ENCODE measurements around the gene SQSTM1.

The SQSTM1 gene

DNA sequence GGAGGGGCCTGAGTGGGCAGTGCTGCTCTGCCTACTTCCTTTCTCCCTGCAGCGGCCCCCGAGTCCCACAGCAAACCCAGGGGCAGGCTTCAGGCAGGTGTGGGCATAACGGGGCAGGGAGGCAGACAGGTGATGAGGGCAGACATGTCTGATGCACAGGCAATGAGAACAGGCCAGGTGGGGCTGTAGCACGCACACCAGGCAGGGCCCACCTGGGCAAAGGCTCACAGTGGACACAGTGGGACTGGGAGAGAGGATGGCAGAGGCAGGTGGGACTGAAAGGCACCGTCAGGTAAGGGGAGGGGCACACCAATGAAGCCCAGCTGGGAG lies 21.1 kb upstream of the SQSTM1 start:
- Mint-ChIP-seq H3K27me3 (no peaks in the 10 kb centered on the region), H3K27ac (no peak overlapping the region), H3K9me3 (no peaks in the 10 kb centered on the region), H3K4me3 (no peak overlapping the region), H3K4me1 (peaks cover 39% of the 10 kb centered on the region), H3K36me3 (ENCODE audit: low read depth) (peaks cover 6% of the 10 kb centered on the region)
- ATAC-seq: no peak
- no peak for DNase-seq

DNA sequence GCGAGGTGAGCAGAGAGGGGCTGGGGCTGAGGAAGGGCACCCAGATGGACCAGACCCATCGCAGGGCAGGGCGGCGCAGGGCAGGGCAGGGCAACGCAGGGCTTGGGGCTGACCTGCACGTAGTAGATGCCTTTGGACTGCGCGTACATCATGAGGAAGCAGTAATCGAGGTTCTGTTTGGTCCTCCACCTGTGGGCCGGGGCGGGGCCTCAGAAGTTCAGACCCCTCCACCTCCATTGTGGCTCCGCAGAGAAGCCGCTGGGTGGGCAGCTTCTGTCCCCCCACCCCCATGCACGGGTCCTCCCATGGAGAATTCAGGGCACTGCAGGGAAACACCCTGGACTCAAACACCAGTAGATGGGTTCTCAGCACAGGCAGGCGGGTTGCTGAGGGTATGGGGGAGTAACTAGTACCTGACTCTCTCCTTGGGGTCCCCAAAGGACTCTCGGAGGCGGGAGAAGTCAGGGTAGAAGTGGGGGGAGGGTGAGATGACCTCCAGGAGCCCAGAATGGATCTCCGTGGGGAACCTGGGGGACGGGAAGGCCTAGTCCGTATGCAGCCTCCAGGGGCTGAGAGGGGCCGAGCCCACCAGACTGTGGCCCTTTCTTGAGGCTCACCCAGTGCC lies 20.5 kb upstream of the SQSTM1 start:
- Mint-ChIP-seq H3K27me3 (no peaks in the 10 kb centered on the region), H3K9me3 (no peaks in the 10 kb centered on the region), H3K27ac (no peak overlapping the region), H3K4me1 (peaks cover 39% of the 10 kb centered on the region), H3K36me3 (ENCODE audit: low read depth) (peaks cover 6% of the 10 kb centered on the region), H3K4me3 (no peak overlapping the region)
- ATAC-seq: no peak
- no peak for DNase-seq

DNA sequence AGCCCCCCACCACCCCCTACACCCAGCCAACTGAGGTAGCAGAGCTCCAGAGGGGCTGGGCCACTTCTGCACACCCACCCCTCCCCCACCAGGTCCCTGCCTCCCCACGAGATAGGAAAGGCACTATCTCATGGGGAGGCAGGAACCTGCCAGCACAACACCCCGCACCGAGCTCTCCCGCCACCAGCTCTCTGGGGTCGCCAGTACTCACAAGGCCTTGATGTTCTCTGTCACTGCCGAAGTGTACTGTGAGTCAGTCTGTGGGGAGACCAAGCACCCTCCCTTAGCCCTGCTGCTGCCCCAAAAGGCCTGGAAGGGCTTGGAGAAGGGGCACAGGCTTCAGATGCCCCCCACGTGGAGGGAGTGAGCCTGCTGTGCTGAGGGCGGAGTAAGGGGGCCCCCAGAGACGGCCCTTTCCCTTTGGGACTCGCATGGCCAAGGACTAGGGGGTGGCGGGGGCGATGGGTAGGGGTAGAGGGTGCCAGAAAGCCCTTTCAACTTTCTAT lies 20.0 kb upstream of the SQSTM1 start:
- Mint-ChIP-seq H3K4me1 (peaks cover 40% of the 10 kb centered on the region), H3K4me3 (no peak overlapping the region), H3K27me3 (no peaks in the 10 kb centered on the region), H3K36me3 (ENCODE audit: low read depth) (peaks cover 6% of the 10 kb centered on the region), H3K27ac (no peak overlapping the region), H3K9me3 (no peaks in the 10 kb centered on the region)
- ATAC-seq (no peak), DNase-seq (no peak)

DNA sequence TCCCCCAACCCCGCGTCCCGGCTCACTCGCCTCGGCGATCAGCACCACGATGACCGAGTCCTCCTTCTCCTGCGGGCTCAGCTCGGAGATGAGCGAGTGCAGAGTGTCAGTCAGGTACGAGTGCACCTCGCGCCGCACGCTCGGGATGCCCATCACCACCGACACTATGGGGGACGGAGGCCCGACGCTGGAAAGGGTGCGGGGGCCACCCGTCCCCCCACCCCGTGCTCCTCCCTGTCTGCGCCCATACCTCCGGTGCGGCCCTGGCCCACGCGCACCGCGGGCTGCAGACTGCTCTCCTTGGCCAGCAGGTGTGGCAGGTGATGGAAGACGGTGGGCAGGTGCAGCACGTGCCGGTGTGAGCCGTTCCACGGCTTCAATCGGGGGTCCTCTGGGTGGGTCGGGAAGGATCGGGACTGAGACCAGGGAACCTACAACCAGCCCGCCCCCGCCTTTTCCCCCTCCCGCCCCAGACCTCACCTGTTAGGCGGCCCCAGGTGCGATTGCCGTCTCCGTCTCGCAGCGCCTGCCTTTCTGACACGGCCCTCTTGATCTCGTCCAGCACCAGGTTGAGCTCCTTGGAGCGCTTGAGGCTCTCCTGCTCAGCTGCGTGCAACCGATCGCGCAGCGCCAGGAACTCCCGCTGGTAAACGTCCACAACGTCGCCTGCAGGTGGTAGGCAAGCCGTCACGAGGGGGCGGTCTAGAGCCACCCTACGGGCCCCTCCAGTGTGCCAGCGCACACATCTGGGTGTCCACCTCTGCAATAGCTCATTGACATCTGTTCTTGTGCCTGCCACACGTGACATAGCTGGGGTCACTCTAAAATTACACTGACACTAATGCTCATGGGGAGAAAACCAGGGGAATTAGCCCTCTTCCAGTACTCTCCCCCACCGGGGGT lies 19.1 kb upstream of the SQSTM1 start:
- peak; percentile 44 for ATAC-seq
- Mint-ChIP-seq H3K36me3 (ENCODE audit: low read depth) (peaks cover 6% of the 10 kb centered on the region), H3K4me1 (peaks cover 40% of the 10 kb centered on the region), H3K9me3 (no peaks in the 10 kb centered on the region), H3K4me3 (peak overlapping the region; percentile 47), H3K27me3 (no peaks in the 10 kb centered on the region), H3K27ac (peak overlapping the region; percentile 61)
- peak; percentile 91 for DNase-seq

DNA sequence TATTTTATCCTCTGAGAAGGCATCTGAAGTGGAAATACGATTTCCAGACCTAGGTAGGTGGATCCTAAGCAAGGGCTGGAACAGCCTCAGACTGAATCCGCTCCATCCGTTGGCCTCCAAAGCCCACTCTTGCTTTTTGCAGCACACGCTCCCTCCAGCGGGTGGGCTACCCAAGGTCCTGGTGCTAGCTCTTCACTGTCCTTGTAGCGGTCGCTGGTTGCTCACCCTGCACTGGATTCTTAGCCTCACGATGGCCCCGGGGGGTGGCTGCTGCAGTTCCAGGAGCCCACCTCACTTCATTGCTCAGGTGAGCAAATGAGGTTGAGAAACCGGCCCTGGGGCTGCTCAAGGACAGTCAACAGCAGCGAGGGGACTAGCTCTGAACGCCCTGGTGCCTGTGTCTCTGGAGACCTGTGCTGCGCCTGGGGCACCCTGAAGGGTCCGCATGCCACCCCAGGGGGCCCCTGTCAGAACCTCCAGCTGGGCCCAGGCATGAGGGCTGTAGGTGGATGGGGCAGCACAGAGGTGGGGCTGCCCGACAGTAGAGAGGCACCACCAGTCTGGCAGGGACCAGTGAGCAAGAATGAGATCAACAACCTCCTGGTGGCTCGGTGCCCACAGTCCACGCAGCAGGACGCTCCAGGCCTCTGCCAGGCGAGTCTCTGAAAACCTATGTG lies 18.4 kb upstream of the SQSTM1 start:
- no peaks in the 10 kb centered on the region for H3K27me3 Mint-ChIP-seq
- peaks cover 34% of the 10 kb centered on the region for H3K4me1 Mint-ChIP-seq
- no peak overlapping the region for H3K27ac Mint-ChIP-seq
- H3K4me3 Mint-ChIP-seq: no peak overlapping the region
- H3K9me3 Mint-ChIP-seq: no peaks in the 10 kb centered on the region
- DNase-seq: no peak
- peaks cover 3% of the 10 kb centered on the region for H3K36me3 Mint-ChIP-seq (ENCODE audit: low read depth)
- ATAC-seq: no peak

DNA sequence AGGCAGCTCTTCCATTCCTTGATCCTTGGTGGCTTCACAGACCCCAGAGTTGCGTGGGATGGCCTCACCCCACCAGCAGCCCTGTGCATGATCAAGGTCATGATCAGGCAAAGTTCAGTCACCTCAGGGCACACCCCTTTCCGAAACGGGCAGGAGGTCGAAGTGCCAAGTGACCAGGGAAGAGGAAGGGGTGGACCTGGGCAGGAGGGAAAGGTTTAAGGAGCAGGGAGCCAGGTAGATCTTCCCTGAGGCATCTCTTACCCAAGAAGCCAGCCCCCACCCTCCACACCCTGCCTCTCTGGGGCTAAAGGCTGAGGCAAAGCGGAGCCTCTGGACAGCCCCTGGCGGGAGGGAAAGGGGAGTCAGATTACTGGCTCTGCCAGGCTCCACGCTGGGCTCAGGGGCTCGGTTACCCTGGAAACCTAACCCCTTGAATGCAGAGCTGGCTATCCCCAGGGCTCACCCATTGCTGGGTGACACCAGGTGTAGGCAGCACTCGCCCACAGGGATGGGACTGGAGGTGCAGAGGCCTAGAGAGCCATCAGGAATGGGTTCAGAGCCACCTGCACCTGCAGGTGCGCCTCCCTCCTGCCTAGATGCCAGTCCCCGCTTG lies 17.6 kb upstream of the SQSTM1 start:
- Mint-ChIP-seq H3K9me3 (no peaks in the 10 kb centered on the region), H3K4me3 (no peak overlapping the region), H3K36me3 (ENCODE audit: low read depth) (peaks cover 3% of the 10 kb centered on the region), H3K4me1 (peaks cover 34% of the 10 kb centered on the region), H3K27me3 (no peaks in the 10 kb centered on the region), H3K27ac (no peak overlapping the region)
- no peak for DNase-seq
- ATAC-seq: no peak

DNA sequence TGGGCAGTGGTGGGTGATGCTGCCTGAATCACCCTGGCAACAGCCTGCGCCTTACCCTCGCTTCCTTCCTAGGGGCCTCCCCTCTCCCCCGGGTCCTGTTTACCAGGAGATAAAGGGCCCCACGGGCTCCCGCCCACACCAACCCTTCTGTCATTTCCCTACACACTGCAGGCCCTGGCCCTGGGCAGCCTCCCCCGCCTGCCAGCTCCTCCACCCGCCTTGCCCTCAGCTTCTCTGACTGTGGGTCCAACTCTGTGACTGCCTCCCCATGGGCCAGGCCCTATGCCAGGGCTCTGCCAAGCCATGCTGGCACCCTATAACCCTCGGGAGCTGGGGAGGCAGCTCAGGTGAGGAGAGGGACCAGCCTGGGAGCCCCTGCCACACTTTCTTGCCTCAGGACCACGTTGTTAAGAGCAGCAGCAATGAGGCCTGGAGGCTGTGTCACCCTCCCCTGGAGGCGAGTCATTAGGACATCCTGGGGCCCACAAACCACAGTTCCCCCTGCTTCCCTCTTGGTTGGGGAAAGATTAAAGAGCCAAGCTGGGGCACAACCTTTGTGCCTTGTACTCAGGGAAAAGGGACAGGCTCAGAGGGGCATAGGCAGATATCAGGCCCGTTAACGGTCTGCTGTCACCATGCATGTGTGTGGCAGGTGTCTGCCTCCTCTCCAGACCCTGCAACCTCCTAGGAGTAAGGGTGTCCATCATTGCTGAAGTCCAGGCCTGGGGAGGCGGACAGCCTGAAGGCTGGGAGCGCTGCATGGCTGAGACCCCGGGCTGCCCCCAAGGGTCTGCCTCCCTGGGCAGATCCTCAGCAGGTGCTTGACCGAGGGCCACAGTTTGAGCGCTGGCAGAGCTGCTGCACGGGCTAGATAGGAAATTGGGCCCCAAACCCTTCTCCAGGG lies 16.8 kb upstream of the SQSTM1 start:
- peaks cover 3% of the 10 kb centered on the region for H3K36me3 Mint-ChIP-seq (ENCODE audit: low read depth)
- peak; percentile 74 for DNase-seq
- H3K9me3 Mint-ChIP-seq: no peaks in the 10 kb centered on the region
- peaks cover 34% of the 10 kb centered on the region for H3K4me1 Mint-ChIP-seq
- no peaks in the 10 kb centered on the region for H3K27me3 Mint-ChIP-seq
- peak overlapping the region; percentile 78 for H3K4me3 Mint-ChIP-seq
- peak; percentile 74 for ATAC-seq
- peak overlapping the region; percentile 75 for H3K27ac Mint-ChIP-seq

DNA sequence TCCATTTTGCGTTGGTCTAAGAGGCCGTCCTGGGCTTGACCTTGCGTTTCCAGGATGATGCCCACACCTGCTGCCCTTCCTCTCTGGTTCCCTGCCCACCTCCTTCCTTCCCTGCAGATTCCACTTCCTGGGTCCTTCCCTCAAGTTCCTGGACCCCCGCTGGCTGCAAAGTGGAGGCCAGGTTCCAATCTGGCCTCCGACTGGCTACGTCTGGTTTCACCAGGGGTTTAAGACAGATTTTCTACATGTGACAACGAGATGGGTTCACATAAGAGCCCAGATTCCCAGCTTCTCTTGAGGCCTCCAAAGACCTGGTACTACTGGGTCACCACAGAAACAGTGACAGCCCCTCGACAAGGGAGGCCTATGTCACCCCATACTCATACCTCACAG lies 16.2 kb upstream of the SQSTM1 start:
- Mint-ChIP-seq H3K4me1 (peaks cover 34% of the 10 kb centered on the region), H3K27me3 (no peaks in the 10 kb centered on the region), H3K36me3 (ENCODE audit: low read depth) (peaks cover 3% of the 10 kb centered on the region), H3K9me3 (no peaks in the 10 kb centered on the region), H3K4me3 (peak overlapping the region; percentile 78), H3K27ac (no peak overlapping the region)
- no peak for ATAC-seq
- no peak for DNase-seq

DNA sequence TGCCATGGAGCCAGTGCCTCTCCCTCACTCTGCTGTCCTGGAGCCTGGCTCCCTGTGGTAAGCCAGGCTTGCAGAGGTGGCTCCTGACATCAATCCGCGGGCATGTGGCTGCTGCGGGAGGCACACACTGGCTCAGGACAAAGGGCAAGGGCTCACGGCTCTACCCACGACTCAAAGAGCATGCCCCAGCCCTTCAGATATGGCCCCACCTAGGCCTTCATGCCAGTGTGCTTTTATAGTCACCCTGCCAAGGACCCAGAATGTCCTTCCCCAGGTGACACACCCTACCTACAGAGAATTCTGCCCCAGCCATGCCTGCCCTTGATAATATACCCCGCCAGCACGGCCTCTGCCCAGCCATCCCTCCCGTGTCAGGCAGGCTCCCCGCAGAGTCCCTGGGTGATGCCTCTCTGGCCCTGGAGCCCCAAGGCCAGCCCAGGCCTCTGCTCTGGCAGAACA lies 15.6 kb upstream of the SQSTM1 start:
- DNase-seq: no peak
- Mint-ChIP-seq H3K27ac (peak overlapping the region; percentile 64), H3K36me3 (ENCODE audit: low read depth) (peaks cover 3% of the 10 kb centered on the region), H3K27me3 (no peaks in the 10 kb centered on the region), H3K9me3 (no peaks in the 10 kb centered on the region), H3K4me1 (peaks cover 34% of the 10 kb centered on the region), H3K4me3 (peak overlapping the region; percentile 78)
- no peak for ATAC-seq

DNA sequence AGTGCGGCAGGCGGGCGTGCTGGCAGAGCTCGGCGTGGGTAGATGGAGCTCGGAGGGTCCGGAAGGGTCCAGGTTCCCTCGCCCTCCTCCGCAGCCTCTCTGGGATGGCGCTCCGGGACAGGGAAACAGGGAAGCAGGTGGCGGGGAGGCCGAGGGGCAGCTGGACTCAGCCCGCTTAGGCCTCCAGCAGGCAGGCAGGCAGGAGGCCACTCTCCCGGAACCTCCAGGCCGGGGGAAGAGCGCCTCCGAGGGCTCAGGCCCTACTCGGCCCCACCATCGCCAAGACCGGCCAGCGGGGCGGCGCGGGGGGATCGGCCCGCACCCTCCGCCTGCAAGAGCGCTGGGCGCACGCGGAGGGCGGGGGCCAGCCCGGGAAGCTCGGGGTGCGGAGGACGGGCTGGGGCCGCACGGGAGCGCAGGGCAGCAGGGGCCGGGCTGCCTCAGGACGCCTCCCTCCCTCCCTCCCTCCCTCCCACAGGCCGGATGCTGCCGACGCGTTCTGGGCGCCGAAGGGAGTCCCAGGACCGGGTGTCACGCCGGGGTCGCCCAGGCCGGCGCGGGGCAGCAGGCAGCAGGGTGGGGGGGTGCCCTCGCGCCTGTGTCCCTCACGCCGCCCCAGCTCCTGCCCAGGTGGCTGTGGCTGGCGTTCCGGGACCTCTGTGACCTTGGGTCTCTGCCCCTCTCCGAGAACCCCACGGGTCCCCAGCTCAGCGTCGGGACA lies 15.0 kb upstream of the SQSTM1 start:
- H3K27me3 Mint-ChIP-seq: no peaks in the 10 kb centered on the region
- ATAC-seq (no peak), DNase-seq (peak; percentile 49)
- H3K36me3 Mint-ChIP-seq (ENCODE audit: low read depth): peaks cover 3% of the 10 kb centered on the region
- peaks cover 34% of the 10 kb centered on the region for H3K4me1 Mint-ChIP-seq
- peak overlapping the region; percentile 78 for H3K4me3 Mint-ChIP-seq
- H3K27ac Mint-ChIP-seq: peak overlapping the region; percentile 64
- H3K9me3 Mint-ChIP-seq: no peaks in the 10 kb centered on the region

DNA sequence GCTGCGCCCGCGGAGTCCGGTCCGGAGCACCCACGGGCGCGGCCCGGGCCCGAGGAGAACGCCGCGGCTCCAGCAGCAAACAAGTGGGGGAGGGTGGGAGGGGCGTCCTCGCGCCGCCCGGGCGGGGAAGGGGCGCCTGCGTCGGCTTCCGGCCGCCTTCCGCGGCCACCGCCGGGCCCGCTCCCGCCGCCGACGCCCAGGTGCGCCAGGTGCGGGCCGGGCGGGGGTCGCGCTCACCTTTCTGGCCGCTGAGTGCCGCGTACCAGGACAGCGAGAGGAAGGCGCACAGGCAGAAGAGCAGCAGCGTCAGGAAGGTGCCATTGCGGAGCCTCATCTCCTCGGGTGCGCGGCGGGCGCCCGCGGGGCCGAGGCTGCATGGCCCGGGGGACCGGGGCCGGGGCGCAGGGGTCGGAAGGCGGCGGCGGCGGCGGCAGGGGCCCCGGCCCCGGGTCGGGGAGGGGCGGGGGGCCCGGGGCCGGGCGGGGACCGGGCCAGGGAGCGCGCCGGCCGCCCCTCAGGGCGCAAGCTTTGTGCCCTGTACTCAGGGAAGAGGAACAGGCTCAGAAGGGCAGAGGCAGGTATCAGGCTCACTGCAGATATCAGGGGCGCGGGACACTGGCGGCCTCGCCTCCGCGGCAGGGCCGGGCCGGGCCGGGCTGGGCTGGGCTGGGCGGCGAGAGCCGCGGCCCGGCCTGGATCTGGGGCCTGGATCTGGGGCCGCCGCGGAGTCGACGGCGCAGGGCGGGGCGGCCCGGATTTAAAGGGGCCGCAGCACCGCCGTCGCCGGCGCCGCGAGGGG lies 14.3 kb upstream of the SQSTM1 start, which contains the start of gene MGAT4B:
MGAT4B (minus strand) TSS at position 617 of the 799 bp plus-strand sequence; CDS start at position 334, 283 bp downstream.
- no peaks in the 10 kb centered on the region for H3K9me3 Mint-ChIP-seq
- peak; percentile 60 for ATAC-seq
- H3K4me1 Mint-ChIP-seq: peaks cover 34% of the 10 kb centered on the region
- no peaks in the 10 kb centered on the region for H3K27me3 Mint-ChIP-seq
- no peak within 1 kb of the TSS for H3K27ac Mint-ChIP-seq
- peaks cover 3% of the 10 kb centered on the region for H3K36me3 Mint-ChIP-seq (ENCODE audit: low read depth)
- DNase-seq: peak; percentile 74
- peak within 1 kb of the TSS; percentile 78 for H3K4me3 Mint-ChIP-seq

DNA sequence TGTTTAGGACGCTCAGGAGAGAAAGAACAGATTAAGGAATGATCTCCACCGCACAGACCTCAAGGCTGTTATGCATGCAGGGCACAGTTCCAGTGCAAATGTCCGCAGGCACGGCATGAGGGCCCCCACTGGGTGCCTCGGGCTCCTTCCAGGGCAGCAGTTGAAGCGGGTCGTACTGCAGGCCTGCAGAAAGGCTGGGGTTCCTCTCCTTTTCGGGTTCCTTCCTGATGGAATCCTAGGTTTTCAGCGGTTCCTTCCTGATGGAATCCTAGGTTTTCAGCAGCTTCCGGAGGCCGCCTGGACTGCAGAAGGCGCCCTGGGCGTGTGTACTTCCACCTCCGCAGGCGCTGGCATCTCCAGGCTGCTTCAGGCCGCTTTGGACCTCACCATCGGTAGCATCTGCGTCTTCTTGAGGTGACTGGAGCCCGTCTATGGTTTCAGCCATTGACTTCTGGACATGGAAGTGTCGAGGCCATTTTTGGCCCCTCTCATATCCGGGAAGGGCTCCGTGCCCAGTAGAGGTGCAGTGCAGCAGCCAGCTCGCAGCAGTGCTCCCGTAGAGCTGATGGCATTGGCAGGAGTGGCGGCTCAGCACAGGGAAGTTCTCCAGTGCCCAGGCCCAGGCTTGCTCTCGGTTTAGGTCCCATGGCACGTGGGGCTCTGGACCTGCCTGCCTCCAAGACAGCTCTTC lies 8.4 kb upstream of the SQSTM1 start:
- H3K27me3 Mint-ChIP-seq: no peaks in the 10 kb centered on the region
- H3K9me3 Mint-ChIP-seq: no peaks in the 10 kb centered on the region
- peaks cover 4% of the 10 kb centered on the region for H3K36me3 Mint-ChIP-seq (ENCODE audit: low read depth)
- DNase-seq: no peak
- ATAC-seq: no peak
- no peaks in the 10 kb centered on the region for H3K4me1 Mint-ChIP-seq
- no peak overlapping the region for H3K4me3 Mint-ChIP-seq
- no peak overlapping the region for H3K27ac Mint-ChIP-seq
